Dendritic cell treated with granulocyte-macrophage colony-stimulating factor and Interleukin-4, amounts not matched to agents 40 ng/mL and 50 ng/mL, for 4 days (primary cell): ENCODE measurements around the gene RMP24.

Source experiments
- H3K27ac Mint-ChIP-seq: one replicate; pipeline ENCODE4 v1.8.0; 2022; ENCODE audit warnings: mild to moderate bottlenecking, mixed read lengths
- H3K27me3 Mint-ChIP-seq: one replicate; pipeline ENCODE4 v1.8.0; 2022; ENCODE audit warnings: mild to moderate bottlenecking, mixed read lengths
- H3K36me3 Mint-ChIP-seq: one replicate; pipeline ENCODE4 v1.8.0; 2022; ENCODE audit warnings: low read depth, mixed read lengths
- H3K4me1 Mint-ChIP-seq: one replicate; pipeline ENCODE4 v1.8.0; 2022; ENCODE audit warnings: low read depth, mixed read lengths
- H3K4me3 Mint-ChIP-seq: one replicate; pipeline ENCODE4 v1.8.0; 2022; ENCODE audit warnings: mild to moderate bottlenecking, moderate library complexity, mixed read lengths
- H3K9me3 Mint-ChIP-seq: one replicate; pipeline ENCODE4 v1.8.0; 2022; ENCODE audit warnings: mixed read lengths
- intact Hi-C: fragments of 100-400 bp; cut with micrococcal nuclease; formaldehyde crosslinking; loops from one replicate; pipeline ENCODE4 v1.15.0; 2022

RMP24 gene

GRCh38 chr18:35972197-35973000, at the start of gene RMP24:
TSS of gene RMP24 (plus strand) at chr18:35972679.
- no peaks in the 10 kb centered on the region for H3K27me3 Mint-ChIP-seq
- no peaks in the 10 kb centered on the region for H3K9me3 Mint-ChIP-seq
- H3K27ac Mint-ChIP-seq, result peak within 1 kb of the TSS; percentile 98
- intact Hi-C loops, result loop anchor here (1.0 to 10.0 kb wide), 3 partner anchors 95 to 728 kb away; partner anchors contain the start of genes RPRD1A, ZNF396 and ZNF397
- H3K4me1 Mint-ChIP-seq, result peaks cover 41% of the 10 kb centered on the region
- H3K4me3 Mint-ChIP-seq, result peak within 1 kb of the TSS; percentile 98
- peaks cover 47% of the 10 kb centered on the region for H3K36me3 Mint-ChIP-seq

- H3K4me3 Mint-ChIP-seq, result no peak overlapping the region
- H3K4me1 Mint-ChIP-seq, result no peaks in the 10 kb centered on the region
- no peak overlapping the region for H3K27ac Mint-ChIP-seq
- no peaks in the 10 kb centered on the region for H3K9me3 Mint-ChIP-seq
- no peaks in the 10 kb centered on the region for H3K36me3 Mint-ChIP-seq
- peaks cover 13% of the 10 kb centered on the region for H3K27me3 Mint-ChIP-seq
- intact Hi-C loops, result no loop called here
Observed at GRCh38 chr18:35923939-35924684, 48.4 kb upstream of the RMP24 start.

GRCh38 chr18:35926884-35927283, 45.6 kb upstream of the RMP24 start:
- H3K9me3 Mint-ChIP-seq, result peaks cover 9% of the 10 kb centered on the region
- no peaks in the 10 kb centered on the region for H3K4me1 Mint-ChIP-seq
- H3K4me3 Mint-ChIP-seq, result no peak overlapping the region

GRCh38 chr18:35927430-35927829, 45.0 kb upstream of the RMP24 start:
- Mint-ChIP-seq H3K9me3 (peaks cover 9% of the 10 kb centered on the region), H3K4me3 (no peak overlapping the region), H3K36me3 (no peaks in the 10 kb centered on the region), H3K4me1 (no peaks in the 10 kb centered on the region), H3K27me3 (peaks cover 10% of the 10 kb centered on the region), H3K27ac (no peak overlapping the region)
- intact Hi-C loops, result no loop called here

More at GRCh38 chr18:35926884-35927283, 45.6 kb upstream of the RMP24 start:
- Mint-ChIP-seq H3K27ac (no peak overlapping the region), H3K36me3 (no peaks in the 10 kb centered on the region), H3K27me3 (peaks cover 11% of the 10 kb centered on the region)
- intact Hi-C loops, result no loop called here

GRCh38 chr18:35933982-35934381, 38.5 kb upstream of the RMP24 start:
- Mint-ChIP-seq H3K4me3 (no peak overlapping the region), H3K27ac (no peak overlapping the region), H3K4me1 (no peaks in the 10 kb centered on the region), H3K9me3 (peaks cover 9% of the 10 kb centered on the region), H3K27me3 (peaks cover 2% of the 10 kb centered on the region), H3K36me3 (no peaks in the 10 kb centered on the region)
- intact Hi-C loops, result no loop called here

GRCh38 chr18:35934891-35935290, 37.6 kb upstream of the RMP24 start:
- no peak overlapping the region for H3K4me3 Mint-ChIP-seq
- peaks cover 7% of the 10 kb centered on the region for H3K9me3 Mint-ChIP-seq
- H3K4me1 Mint-ChIP-seq, result no peaks in the 10 kb centered on the region
- peaks cover 4% of the 10 kb centered on the region for H3K27me3 Mint-ChIP-seq
- no peaks in the 10 kb centered on the region for H3K36me3 Mint-ChIP-seq
- intact Hi-C loops, result no loop called here
- H3K27ac Mint-ChIP-seq, result no peak overlapping the region

GRCh38 chr18:35935805-35936204, 36.7 kb upstream of the RMP24 start:
- Mint-ChIP-seq H3K27me3 (peaks cover 4% of the 10 kb centered on the region), H3K4me3 (no peak overlapping the region), H3K27ac (no peak overlapping the region), H3K36me3 (no peaks in the 10 kb centered on the region), H3K4me1 (no peaks in the 10 kb centered on the region), H3K9me3 (no peaks in the 10 kb centered on the region)
- intact Hi-C loops, result no loop called here

GRCh38 chr18:35936951-35937350, 35.5 kb upstream of the RMP24 start:
- H3K27ac Mint-ChIP-seq, result no peak overlapping the region
- H3K4me3 Mint-ChIP-seq, result no peak overlapping the region
- no peaks in the 10 kb centered on the region for H3K36me3 Mint-ChIP-seq
- H3K9me3 Mint-ChIP-seq, result no peaks in the 10 kb centered on the region
- H3K4me1 Mint-ChIP-seq, result no peaks in the 10 kb centered on the region
- intact Hi-C loops, result no loop called here
- peaks cover 4% of the 10 kb centered on the region for H3K27me3 Mint-ChIP-seq

- Mint-ChIP-seq H3K4me3 (no peak overlapping the region), H3K27ac (no peak overlapping the region), H3K36me3 (no peaks in the 10 kb centered on the region), H3K9me3 (no peaks in the 10 kb centered on the region), H3K27me3 (peaks cover 4% of the 10 kb centered on the region), H3K4me1 (no peaks in the 10 kb centered on the region)
- intact Hi-C loops, result no loop called here
Observed at GRCh38 chr18:35938158-35938557, 34.3 kb upstream of the RMP24 start.

- no peak overlapping the region for H3K4me3 Mint-ChIP-seq
- H3K9me3 Mint-ChIP-seq, result no peaks in the 10 kb centered on the region
- H3K36me3 Mint-ChIP-seq, result no peaks in the 10 kb centered on the region
- intact Hi-C loops, result no loop called here
- no peak overlapping the region for H3K27ac Mint-ChIP-seq
- peaks cover 4% of the 10 kb centered on the region for H3K27me3 Mint-ChIP-seq
- H3K4me1 Mint-ChIP-seq, result no peaks in the 10 kb centered on the region
Observed at GRCh38 chr18:35938562-35938961, 33.9 kb upstream of the RMP24 start.

GRCh38 chr18:35939138-35939537, 33.3 kb upstream of the RMP24 start:
- Mint-ChIP-seq H3K36me3 (no peaks in the 10 kb centered on the region), H3K9me3 (no peaks in the 10 kb centered on the region), H3K27me3 (peaks cover 4% of the 10 kb centered on the region), H3K27ac (no peak overlapping the region), H3K4me1 (no peaks in the 10 kb centered on the region), H3K4me3 (no peak overlapping the region)
- intact Hi-C loops, result no loop called here

GRCh38 chr18:35941299-35941698, 31.2 kb upstream of the RMP24 start:
- Mint-ChIP-seq H3K4me1 (no peaks in the 10 kb centered on the region), H3K27me3 (peaks cover 4% of the 10 kb centered on the region)

GRCh38 chr18:35942133-35942532, 30.3 kb upstream of the RMP24 start:
- intact Hi-C loops, result no loop called here
- Mint-ChIP-seq H3K27ac (no peak overlapping the region), H3K36me3 (no peaks in the 10 kb centered on the region), H3K4me1 (no peaks in the 10 kb centered on the region), H3K4me3 (no peak overlapping the region), H3K27me3 (peaks cover 3% of the 10 kb centered on the region), H3K9me3 (no peaks in the 10 kb centered on the region)

More at GRCh38 chr18:35941299-35941698, 31.2 kb upstream of the RMP24 start:
- Mint-ChIP-seq H3K27ac (no peak overlapping the region), H3K9me3 (no peaks in the 10 kb centered on the region), H3K4me3 (no peak overlapping the region), H3K36me3 (no peaks in the 10 kb centered on the region)
- intact Hi-C loops, result no loop called here

- no peaks in the 10 kb centered on the region for H3K9me3 Mint-ChIP-seq
- peaks cover 2% of the 10 kb centered on the region for H3K27me3 Mint-ChIP-seq
- no peak overlapping the region for H3K27ac Mint-ChIP-seq
- no peaks in the 10 kb centered on the region for H3K4me1 Mint-ChIP-seq
- H3K36me3 Mint-ChIP-seq, result no peaks in the 10 kb centered on the region
- intact Hi-C loops, result no loop called here
- H3K4me3 Mint-ChIP-seq, result no peak overlapping the region
Observed at GRCh38 chr18:35942661-35943060, 29.8 kb upstream of the RMP24 start.
